Measurements from ENCODE around the gene GPC5.
A peak's percentile ranks its signal among the peaks of the same experiment; 100 is the strongest.
"Not testable (repeated sequence)": the region's sequence is repeated elsewhere in the genome, so short reads cannot be mapped to it uniquely, and the experiment has no call there.

The GPC5 gene

DNA sequence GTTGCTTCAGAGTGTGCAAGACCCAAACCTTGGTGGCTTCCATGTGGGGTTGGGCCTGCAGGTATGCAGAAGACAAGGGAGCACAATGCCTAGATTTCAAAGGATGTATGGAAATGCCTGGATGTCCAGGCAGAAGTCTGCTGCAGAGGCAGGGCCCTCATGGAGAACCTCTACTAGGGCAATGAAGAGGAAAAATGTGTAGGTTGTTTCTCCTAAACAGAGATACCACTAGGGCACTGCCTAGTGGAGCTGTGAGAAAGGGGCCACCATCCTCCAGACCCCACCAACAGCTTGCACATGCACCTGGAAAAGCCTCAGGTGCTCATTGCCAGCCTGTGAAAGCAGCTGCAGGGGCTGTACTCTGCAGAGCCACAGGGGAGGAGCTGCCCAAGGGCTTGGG is 1295.6 kb downstream of the GPC5 start:
- Mint-ChIP-seq H3K27ac (no peak overlapping the region), H3K9me3 (peaks cover 18 to 29% of the 10 kb centered on the region in 2 donors), H3K27me3 (no peaks in the 10 kb centered on the region), H3K4me1 (no peaks in the 10 kb centered on the region), H3K4me3 (no peak overlapping the region)
- ATAC-seq (no peak), DNase-seq (no peak)

GRCh38 chr13:92695827-92696226 is 1297.4 kb downstream of the GPC5 start:
- not testable (repeated sequence) for ATAC-seq, DNase-seq, H3K27ac Mint-ChIP-seq, H3K4me3 Mint-ChIP-seq, H3K4me1 Mint-ChIP-seq, H3K27me3 Mint-ChIP-seq
- H3K9me3 Mint-ChIP-seq = peaks cover 18 to 38% of the 10 kb centered on the region in 2 donors

DNA sequence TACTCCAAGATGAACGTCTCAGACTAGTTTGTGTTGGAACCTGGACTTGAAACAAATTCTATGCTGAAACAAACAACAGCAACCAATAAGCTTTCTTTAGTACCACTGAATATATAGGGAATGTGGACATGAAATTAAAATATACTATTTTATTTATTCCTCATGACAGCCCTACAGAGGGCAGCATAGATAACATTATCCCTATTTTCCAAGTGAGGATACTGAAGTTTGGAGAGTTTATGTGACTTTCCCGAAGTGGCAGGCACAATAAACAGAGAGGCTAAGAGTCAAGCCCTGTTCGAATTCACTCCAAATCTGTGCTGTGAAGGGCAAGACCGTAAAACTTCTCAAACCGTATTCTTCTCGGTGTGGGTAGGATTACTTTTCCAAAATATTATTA is 1318.3 kb downstream of the GPC5 start:
- no peak overlapping the region for H3K4me3 Mint-ChIP-seq
- peaks cover 4 to 6% of the 10 kb centered on the region in 2 donors for H3K9me3 Mint-ChIP-seq
- ATAC-seq (no peak), DNase-seq (no peak)
- no peaks in the 10 kb centered on the region for H3K27me3 Mint-ChIP-seq
- H3K27ac Mint-ChIP-seq = no peak overlapping the region
- H3K4me1 Mint-ChIP-seq = no peaks in the 10 kb centered on the region

DNA sequence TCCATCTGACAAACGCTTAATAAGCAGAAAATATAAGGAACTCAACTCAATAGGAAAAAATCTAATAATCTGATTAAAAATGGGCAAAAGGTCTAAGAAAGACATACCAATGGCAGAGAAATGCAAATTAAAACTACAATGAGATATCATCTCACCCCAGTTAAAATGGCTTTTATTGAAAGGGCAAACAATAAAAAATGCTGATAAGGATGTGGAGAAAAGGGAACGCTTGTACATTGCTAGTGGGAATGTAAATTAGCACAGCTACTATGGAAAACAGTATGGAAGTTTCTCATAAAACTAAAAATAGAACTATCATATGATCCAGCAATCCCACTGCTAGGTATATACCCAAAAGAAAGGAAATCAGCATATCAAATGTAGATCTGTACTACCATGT is 1319.4 kb downstream of the GPC5 start:
- Mint-ChIP-seq H3K9me3 (peaks cover 3 to 4% of the 10 kb centered on the region in 2 donors), H3K27me3 (no peaks in the 10 kb centered on the region)
- ATAC-seq = no peak

GRCh38 chr13:92719868-92720267 is 1321.4 kb downstream of the GPC5 start:
- Mint-ChIP-seq H3K27ac (no peak overlapping the region), H3K9me3 (no peaks in the 10 kb centered on the region), H3K4me3 (no peak overlapping the region), H3K27me3 (no peaks in the 10 kb centered on the region), H3K4me1 (no peaks in the 10 kb centered on the region)
- ATAC-seq (no peak), DNase-seq (no peak)

More for the DNA sequence above, 1319.4 kb downstream of the GPC5 start:
- no peak overlapping the region for H3K27ac Mint-ChIP-seq
- no peak overlapping the region for H3K4me3 Mint-ChIP-seq
- no peak for DNase-seq
- H3K4me1 Mint-ChIP-seq = no peaks in the 10 kb centered on the region

- Mint-ChIP-seq H3K9me3 (no peaks in the 10 kb centered on the region), H3K4me1 (no peaks in the 10 kb centered on the region), H3K4me3 (no peak overlapping the region), H3K27ac (no peak overlapping the region), H3K27me3 (no peaks in the 10 kb centered on the region)
- ATAC-seq (no peak), DNase-seq (no peak)
These were observed 1323.2 kb downstream of the GPC5 start for GRCh38 chr13:92721620-92722019.

DNA sequence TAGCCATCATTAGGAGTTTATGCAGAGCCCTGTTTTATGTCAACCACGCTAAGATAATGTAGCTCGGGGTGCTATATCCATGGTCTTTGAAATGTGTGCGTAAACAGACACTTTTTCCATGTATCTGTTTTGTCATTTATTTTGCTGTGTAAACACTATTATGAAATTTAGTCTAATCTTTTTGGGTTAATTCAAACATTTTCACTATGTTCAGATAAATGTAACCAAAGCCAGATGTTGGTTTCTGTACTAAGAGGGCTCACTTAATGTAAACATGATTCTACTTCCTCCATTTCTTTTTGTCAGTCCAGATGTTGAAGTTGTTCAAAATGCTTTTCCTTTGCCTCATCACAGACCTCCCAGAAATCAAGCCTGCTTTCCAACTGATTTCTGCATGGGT is 1328.7 kb downstream of the GPC5 start:
- H3K27ac Mint-ChIP-seq = no peak overlapping the region
- DNase-seq (no peak), ATAC-seq (no peak)
- H3K4me3 Mint-ChIP-seq = no peak overlapping the region
- H3K27me3 Mint-ChIP-seq = no peaks in the 10 kb centered on the region
- peaks cover 0 to 6% of the 10 kb centered on the region in 2 donors for H3K9me3 Mint-ChIP-seq
- H3K4me1 Mint-ChIP-seq = no peaks in the 10 kb centered on the region

GRCh38 chr13:92734068-92734467 is 1335.6 kb downstream of the GPC5 start:
- DNase-seq = no peak
- Mint-ChIP-seq H3K4me3 (no peak overlapping the region), H3K27ac (no peak overlapping the region), H3K27me3 (no peaks in the 10 kb centered on the region), H3K9me3 (peaks cover 8 to 14% of the 10 kb centered on the region in 2 donors), H3K4me1 (no peaks in the 10 kb centered on the region)
- ATAC-seq = no peak

DNA sequence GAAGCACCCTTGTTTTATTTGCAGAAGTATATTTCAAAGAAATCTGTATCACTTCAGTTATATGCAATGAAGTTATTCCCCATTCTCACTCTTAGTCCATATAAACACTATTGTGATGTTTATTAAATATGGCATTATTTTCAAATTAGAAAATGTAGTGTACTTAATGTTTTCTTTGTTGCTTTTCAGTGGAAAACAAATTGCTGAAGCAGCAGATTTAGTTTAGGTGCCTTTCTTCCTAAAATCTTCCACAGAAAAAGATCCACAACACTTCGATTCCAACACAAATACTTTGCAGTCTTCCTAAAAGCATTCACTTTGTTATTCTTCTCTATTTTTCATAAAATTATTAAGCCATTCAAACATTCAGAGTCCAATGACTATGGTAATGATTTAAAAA is 1336.1 kb downstream of the GPC5 start:
- ATAC-seq (no peak), DNase-seq (no peak)
- no peak overlapping the region for H3K27ac Mint-ChIP-seq
- peaks cover 8 to 14% of the 10 kb centered on the region in 2 donors for H3K9me3 Mint-ChIP-seq
- no peak overlapping the region for H3K4me3 Mint-ChIP-seq
- H3K4me1 Mint-ChIP-seq = no peaks in the 10 kb centered on the region
- no peaks in the 10 kb centered on the region for H3K27me3 Mint-ChIP-seq

GRCh38 chr13:92735909-92736308 is 1337.5 kb downstream of the GPC5 start:
- Mint-ChIP-seq H3K27ac (no peak overlapping the region), H3K4me1 (no peaks in the 10 kb centered on the region), H3K27me3 (no peaks in the 10 kb centered on the region), H3K9me3 (peaks cover 14 to 15% of the 10 kb centered on the region in 2 donors), H3K4me3 (no peak overlapping the region)
- no peak for ATAC-seq
- no peak for DNase-seq

DNA sequence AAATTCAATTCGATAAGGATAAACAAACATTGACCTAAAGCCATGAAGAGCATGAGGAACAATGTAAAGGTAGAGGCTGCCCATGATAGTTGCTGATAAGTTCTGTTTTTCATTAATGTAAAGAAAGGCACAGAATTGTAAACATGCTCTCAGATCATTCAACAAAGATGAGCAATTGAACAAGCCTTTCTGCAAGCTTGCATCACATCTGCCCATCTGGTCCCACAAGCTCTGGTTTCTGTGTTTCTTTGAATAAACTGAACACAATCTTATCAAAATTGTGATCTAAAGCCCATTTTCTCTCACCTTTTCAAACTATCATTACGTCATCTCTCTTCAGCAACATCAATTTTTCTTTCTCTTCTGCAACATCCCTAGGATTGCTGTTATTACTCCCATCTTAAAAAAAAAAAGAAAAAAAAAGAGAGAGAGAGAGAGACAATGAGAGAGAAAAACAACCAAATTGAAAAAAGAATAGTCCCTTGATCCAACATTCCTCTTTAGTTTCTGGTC is 1340.9 kb downstream of the GPC5 start:
- H3K9me3 Mint-ChIP-seq = peaks cover 5 to 23% of the 10 kb centered on the region in 2 donors
- no peaks in the 10 kb centered on the region for H3K27me3 Mint-ChIP-seq
- no peak for ATAC-seq
- DNase-seq = no peak
- H3K4me1 Mint-ChIP-seq = no peaks in the 10 kb centered on the region
- H3K27ac Mint-ChIP-seq = no peak overlapping the region
- no peak overlapping the region for H3K4me3 Mint-ChIP-seq

GRCh38 chr13:92743992-92744391 is 1345.6 kb downstream of the GPC5 start:
- H3K4me3 Mint-ChIP-seq = no peak overlapping the region
- ATAC-seq (no peak), DNase-seq (no peak)
- H3K27me3 Mint-ChIP-seq = no peaks in the 10 kb centered on the region
- no peak overlapping the region for H3K27ac Mint-ChIP-seq
- no peaks in the 10 kb centered on the region for H3K4me1 Mint-ChIP-seq
- H3K9me3 Mint-ChIP-seq = peaks cover 0 to 15% of the 10 kb centered on the region in 2 donors

DNA sequence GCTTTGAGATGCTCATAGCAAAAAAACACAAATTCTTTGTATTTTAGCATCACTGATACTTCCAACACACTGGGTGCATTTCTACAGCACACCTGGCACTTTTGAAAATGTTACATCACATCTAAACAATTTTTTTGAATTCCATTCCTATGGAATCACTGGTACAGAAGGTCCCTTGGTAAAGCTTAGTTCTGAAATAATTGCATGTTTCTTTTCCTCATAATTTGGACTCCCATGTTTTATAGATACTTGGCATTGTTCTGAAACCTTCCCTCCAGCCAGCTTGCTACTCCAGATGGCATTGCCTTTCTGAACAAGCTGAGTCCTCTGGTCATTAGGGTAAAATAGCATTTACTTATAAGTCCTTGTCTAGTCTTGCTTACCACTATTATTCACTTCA is 1346.8 kb downstream of the GPC5 start:
- no peaks in the 10 kb centered on the region for H3K4me1 Mint-ChIP-seq
- no peak overlapping the region for H3K4me3 Mint-ChIP-seq
- no peak overlapping the region for H3K27ac Mint-ChIP-seq
- no peak for DNase-seq
- H3K27me3 Mint-ChIP-seq = no peaks in the 10 kb centered on the region
- ATAC-seq = no peak
- H3K9me3 Mint-ChIP-seq = peaks cover 0 to 8% of the 10 kb centered on the region in 2 donors

GRCh38 chr13:92752705-92753104 is 1354.3 kb downstream of the GPC5 start:
- not testable (repeated sequence) for H3K27me3 Mint-ChIP-seq, H3K9me3 Mint-ChIP-seq, ATAC-seq, H3K27ac Mint-ChIP-seq, DNase-seq, H3K4me3 Mint-ChIP-seq, H3K4me1 Mint-ChIP-seq

DNA sequence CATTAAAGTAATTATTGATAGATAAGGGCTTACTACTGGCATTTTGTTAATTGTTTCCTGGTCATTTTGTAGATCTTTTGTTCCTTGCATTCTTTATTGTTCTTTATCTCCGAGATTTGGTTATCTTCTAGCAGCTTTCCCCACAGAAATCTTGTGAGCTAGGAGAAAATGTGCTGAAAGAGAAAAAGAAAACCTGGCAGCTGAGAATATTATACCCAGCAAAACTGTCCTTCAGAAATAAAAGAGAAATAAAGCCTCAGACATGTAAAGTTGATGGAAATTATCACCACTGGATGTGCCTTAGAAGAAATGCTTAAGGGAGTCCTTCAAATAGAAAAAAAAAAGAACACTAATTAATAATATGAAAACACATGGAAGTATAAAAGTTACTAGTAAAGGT is 1363.3 kb downstream of the GPC5 start:
- Mint-ChIP-seq H3K4me1 (no peaks in the 10 kb centered on the region), H3K27ac (no peak overlapping the region), H3K4me3 (no peak overlapping the region), H3K9me3 (peaks cover 9 to 20% of the 10 kb centered on the region in 2 donors), H3K27me3 (no peaks in the 10 kb centered on the region)
- DNase-seq (no peak), ATAC-seq (no peak)

DNA sequence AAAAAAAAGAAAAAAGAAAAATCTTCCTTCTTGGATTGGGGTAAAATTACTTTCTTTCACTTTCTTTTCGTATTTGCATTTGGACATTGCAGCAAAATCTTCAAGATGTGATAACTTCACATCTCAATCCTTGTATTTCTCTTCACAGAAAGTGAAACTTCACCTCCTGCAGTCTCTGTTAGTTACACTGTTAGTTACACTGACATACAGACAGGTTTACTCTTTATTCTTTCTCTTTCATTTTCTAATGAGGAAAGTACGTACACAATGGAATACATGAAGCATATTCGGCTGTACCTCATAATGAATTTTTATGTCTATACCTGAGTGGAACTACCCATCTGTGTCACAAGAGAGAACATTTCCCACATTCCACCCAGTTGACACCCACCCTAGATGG is 1369.0 kb downstream of the GPC5 start:
- ATAC-seq (no peak), DNase-seq (no peak)
- Mint-ChIP-seq H3K27ac (no peak overlapping the region), H3K4me3 (no peak overlapping the region), H3K4me1 (no peaks in the 10 kb centered on the region), H3K9me3 (peaks cover 12 to 17% of the 10 kb centered on the region in 2 donors), H3K27me3 (no peaks in the 10 kb centered on the region)

- Mint-ChIP-seq H3K4me1 (no peaks in the 10 kb centered on the region), H3K27ac (peak overlapping the region in 1 of 2 donors; percentile 72), H3K4me3 (no peak overlapping the region), H3K27me3 (no peaks in the 10 kb centered on the region), H3K9me3 (peaks cover 8 to 10% of the 10 kb centered on the region in 2 donors)
- DNase-seq (no peak), ATAC-seq (no peak)
These were observed 1370.2 kb downstream of the GPC5 start for GRCh38 chr13:92768602-92769001.

Measured in stimulated activated naive CD8-positive, alpha-beta T cell treated with anti-CD3 and anti-CD28 coated beads, Interleukin-15, amount 100 ng/mL, for 72 hours (primary cell).